DMS153 (cell line): ENCODE data around the gene CREBL2.

Experiments
- DNase-seq: peaks from one replicate; lab custom pipeline; 2025; lab: John Stamatoyannopoulos, UW

The CREBL2 gene

DNA sequence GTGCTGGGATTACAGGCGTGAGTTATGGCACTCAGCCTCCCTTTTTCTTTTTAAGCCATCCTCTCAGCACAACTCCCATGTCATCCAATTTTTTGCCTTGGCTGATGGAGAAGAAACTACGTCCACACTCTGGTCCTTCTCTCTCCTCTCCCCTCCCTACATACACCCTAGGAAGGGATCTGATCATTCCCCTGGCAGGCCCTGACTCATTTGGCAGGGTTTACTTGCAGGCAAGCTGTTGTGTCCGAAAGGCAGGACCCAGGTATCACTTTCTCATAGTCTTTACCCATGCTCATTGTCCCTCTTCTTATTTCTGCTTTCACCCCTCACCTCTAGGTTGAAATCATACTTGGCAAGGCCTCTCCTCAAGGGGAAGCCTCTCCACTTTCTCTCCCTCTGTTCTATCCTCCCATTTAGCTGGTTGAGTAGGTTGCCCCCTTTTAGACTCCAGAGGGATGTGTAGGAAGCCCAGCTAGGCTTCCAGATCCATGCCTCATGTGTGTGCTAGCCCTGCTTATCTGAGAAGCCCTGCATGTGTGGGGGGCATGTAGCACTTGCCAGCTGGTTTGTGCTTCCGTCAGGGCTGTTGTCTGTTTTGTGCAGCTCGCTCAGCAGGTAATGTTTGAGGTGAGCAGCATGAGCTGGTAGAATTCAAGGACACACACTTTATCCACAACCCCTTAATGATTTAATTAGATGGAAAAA, 69.5 kb downstream of the CREBL2 start:
- DNase-seq: no peak

DNA sequence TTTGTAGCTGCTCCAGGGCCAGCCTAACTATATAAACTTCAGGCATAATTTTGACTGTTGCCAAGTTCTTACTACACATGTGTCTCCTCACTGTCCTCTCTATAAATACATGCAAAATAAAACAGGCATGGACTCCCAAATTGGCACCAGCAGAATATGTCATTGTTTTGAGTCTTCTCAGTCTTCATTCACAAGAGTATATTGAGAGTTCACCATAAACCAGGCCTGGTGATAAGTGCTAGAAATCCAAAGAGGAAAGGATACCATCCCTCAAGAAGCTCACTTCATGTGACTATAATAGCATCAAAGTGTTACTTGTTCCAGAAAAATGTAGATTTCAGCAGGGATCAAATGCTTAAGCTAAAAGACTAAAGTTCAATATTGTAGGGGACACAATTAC, 70.6 kb downstream of the CREBL2 start:
- DNase-seq: no peak

DNA sequence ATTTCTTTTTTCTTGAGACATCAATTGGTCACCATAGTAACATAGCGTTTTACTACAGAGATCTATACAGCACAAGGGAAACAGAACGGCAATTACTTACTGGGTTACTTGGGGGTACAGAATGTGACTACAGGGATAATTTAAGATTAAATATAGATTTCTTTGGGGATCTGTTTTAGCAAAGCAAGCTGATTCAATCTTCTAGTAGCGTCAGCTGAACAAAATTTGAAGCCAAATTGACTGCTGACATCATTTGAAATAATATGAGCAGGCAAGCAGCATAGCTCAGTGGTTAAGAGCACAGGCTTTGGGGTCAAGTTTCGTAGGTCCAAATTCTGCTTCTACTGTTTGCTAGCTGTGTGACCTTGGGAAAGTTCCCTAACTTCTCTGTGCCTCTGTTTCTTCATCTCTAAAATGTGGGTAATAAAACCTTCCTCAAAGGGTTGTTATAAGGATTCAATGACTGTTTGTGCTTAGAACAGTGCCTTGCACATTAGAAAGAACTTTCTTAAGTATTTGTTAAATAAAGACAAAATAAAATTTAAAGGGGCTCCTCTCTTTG, 71.5 kb downstream of the CREBL2 start:
- no peak for DNase-seq

DNA sequence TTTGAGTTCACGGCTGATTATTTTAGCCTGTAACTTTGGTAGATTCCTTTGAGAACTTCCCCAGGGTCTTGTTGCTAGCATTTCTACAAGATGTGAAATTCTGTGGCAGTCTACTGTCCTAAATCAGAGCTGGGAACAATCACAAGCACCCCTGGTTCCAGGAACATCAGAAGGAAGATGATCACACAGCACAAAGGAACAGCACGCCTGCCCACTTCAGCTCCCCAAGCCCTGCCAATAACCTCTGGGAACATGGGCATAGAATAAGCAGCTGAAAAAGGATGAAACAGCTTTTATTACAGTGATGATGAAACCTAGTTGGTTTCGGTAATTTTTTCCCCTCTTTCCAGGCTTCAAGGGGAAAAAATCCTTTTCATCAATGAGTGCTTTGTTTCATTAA, 72.0 kb downstream of the CREBL2 start:
- no peak for DNase-seq

DNA sequence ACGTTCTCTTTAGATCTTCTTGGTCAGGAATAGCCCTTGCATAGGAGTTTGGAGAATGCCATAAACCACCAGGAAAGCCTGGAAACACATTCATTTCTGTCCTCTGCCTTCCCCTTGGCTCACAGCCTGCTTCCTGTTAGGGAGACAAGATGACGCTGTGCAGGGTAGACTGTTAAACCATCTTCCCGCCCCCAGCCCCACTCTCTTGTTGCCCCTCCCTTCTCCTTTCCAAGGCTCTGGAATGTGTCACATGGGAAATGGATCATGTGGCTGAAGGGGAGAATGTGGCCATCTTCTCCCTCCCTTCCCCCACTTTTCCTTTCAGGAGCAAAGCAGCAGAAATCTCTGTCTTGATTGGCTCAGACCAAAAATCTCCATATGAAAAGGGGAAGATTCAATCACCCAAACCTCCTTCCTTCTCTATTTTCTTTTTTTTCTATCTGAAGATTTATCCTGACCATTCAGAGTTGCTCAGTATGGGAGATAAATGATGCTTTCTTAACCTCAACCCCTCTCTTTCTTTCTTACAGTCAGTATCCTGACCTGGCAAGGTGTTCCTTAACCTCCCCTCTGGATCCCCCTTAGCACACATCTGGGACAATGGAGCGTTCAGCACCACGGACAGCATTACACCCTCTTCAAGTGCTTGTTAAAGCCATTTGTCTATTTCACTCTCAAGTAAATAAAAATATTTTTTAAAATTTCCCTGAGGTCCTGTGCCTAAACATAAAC, 72.9 kb downstream of the CREBL2 start:
- peak; percentile 81 for DNase-seq

- peak; percentile 84 for DNase-seq
Measured at GRCh38 chr12:12685305-12685704, 73.6 kb downstream of the CREBL2 start.

DNA sequence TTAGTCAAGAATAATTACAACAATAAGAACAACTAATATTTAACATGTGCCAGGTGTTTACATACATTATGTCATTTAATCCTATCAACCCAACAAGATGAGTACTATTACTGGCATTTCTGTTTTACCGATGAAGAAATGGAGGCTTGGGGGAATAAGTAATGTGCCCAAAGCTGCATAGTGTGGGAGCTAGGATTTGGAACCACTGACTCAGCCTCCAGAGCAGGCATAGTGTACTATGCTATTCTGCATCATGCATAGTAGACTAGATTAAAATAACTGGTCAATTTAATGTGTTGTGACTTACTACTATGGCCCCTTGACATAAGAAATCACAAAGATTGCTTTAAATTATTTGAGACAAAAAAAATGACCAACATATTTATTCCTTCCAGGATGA, 74.8 kb downstream of the CREBL2 start:
- no peak for DNase-seq

GRCh38 chr12:12686925-12687324, 75.2 kb downstream of the CREBL2 start:
- no peak for DNase-seq

GRCh38 chr12:12689647-12690300, 78.1 kb downstream of the CREBL2 start:
- DNase-seq: no peak

- no peak for DNase-seq
Measured at GRCh38 chr12:12691549-12691948, 79.9 kb downstream of the CREBL2 start.

GRCh38 chr12:12693111-12693671, 81.5 kb downstream of the CREBL2 start:
- no peak for DNase-seq
